Stimulated activated CD8-positive, alpha-beta memory T cell treated with anti-CD3 and anti-CD28 coated beads, Interleukin-4, amount 100 ng/mL, for 24 hours (primary cell): Measurements from ENCODE around the gene UMOD.

Experiments used
- DNase-seq: peaks from one replicate; pipeline ENCODE4 v3.0.0-alpha.2; 2020; ENCODE audit warnings: low read depth

The UMOD gene

GRCh38 chr16:20352615-20353014 is at the start of gene UMOD:
Gene UMOD (minus strand): TSS chr16:20352715. CDS start chr16:20350737, 1,978 bp downstream.
- DNase-seq, result no peak

DNA sequence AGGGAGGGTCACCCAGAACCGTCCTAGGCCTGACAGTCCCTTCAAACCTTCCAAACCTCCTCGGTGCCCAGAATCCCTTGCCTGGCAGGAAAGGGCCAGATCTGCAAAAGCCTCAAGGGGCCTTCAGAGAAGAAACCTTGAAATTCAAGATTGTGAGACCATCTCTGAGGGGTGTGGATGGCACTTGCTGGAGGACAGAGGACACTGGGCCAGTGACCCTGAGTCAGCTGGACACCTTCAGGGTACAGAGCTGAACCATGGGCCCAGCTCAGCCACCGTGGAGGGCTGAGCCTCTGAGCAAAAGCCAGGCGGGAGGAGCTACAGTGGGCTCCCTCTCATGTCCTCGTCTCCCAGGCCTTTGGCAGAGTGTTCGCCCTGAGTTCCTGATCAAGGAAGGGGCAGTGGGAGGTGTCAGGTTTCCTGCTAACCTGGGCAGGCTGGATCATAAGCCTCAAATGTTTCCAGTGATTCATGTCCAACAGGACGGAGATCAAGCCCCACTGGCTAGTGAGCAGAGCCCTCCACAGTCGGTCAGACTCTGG is 49.0 kb upstream of the UMOD start:
- no peak for DNase-seq

GRCh38 chr16:20401066-20401465 is 48.6 kb upstream of the UMOD start:
- no peak for DNase-seq

DNA sequence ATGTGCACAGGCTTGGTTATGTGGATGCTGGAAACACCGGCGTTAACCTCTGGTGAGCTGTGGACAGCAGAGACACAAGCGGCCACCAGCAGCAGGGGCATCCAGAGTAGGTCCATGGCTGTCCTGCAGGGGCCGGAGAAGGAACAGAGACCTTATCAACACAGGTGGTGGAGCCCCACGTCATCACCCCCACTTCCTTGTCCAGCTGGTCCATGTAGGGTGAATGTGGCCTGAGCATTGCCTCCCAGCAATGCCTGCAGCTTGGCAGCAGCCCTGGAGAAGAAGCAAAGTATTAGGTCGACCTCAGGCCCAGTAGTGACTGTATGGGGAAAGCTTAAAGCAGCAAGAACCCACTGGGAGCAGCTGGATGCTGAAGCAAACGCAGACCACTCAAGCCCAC is 46.7 kb upstream of the UMOD start:
- no peak for DNase-seq

DNA sequence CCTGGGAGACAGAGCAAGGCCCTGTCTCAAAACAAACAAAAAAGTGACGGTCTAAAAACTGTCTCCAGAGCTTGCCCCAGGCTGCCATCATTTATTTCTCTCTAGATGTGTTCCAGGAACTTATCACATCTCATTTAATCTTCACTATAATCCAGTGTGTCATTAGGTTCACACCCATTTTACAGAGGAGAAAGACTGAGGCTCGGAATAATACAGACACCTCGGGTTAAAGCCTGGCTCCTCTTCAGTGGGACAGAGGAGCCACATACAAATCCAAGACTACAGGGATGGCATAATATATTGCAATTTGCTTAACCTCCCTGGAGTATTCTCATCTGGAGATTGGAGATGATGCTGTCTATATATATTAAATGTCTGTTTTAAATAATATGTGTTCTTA is 46.1 kb upstream of the UMOD start:
- DNase-seq, result no peak

- DNase-seq, result no peak
These were observed 45.1 kb upstream of the UMOD start for GRCh38 chr16:20397468-20398074.

DNA sequence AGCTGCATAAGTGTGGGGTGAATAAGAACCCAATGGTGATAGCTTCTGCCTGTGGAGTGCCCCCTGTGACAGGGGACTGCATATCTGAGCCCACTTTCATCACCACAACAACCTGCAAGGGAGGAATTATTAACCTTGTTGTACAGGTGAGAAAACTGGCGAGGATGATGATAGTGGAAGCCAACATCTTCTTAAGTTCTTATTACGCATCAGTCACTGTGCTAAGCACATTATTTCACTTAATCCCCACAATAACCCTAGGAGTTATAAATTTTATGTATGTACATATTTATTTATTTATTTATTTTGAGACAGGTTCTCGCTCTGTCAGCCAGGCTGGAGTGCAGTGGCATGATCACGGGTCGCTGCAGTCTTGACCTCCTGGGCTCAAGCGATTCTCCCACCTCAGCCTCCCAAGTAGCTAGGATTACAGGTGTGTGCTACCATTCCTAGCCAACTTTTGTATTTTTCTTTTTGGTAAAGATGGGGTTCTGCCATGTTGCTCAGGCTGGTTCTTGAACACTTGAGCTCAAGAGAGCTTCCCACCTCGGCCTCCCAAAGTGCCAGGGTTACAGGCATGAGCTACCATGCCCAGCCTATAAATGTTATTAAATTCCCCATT is 44.4 kb upstream of the UMOD start:
- DNase-seq, result no peak

- DNase-seq, result no peak
These were observed 43.4 kb upstream of the UMOD start for GRCh38 chr16:20395946-20396345.

GRCh38 chr16:20393801-20394577 is 41.5 kb upstream of the UMOD start:
- no peak for DNase-seq

DNA sequence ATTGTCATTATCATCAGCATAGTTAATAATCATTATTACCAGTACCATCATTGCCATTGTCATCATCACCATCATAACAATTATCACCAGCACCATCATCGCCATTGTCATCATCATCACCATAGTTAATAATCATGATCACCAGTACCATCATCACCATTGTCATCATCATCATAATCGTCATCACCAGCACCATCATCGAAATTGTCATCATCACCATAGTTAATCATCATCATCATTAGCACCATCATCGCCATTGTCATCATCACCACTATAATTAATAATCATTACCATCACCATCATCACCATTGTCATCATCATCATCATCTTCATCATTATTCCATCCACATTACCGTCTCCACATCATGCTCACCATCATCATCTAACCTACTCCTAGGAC is 38.5 kb upstream of the UMOD start:
- no peak for DNase-seq

DNA sequence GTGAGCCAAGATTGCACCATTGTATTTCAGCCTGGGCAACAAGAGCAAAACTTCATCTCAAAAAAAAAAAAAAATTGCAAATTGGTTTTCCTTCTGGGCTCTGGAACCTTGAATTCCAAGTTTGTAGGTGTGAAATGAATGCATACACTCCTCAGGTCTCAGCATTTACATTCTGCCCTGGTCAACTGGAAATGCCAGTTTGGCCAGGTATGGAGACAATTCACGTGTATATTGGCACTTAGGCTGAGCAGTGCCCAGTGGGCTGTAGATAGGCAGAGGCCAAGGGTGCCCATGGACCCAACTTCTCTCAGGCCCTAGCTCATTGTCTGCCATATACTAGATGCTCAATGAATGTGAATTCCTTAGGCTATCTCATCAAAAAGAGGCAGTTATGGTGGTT is 36.3 kb upstream of the UMOD start:
- no peak for DNase-seq

GRCh38 chr16:20387978-20388377 is 35.5 kb upstream of the UMOD start:
- no peak for DNase-seq

GRCh38 chr16:20385844-20386832 is 33.6 kb upstream of the UMOD start:
- DNase-seq, result peak; percentile 33

GRCh38 chr16:20383106-20384029 is 30.9 kb upstream of the UMOD start:
- peak; percentile 11 for DNase-seq

DNA sequence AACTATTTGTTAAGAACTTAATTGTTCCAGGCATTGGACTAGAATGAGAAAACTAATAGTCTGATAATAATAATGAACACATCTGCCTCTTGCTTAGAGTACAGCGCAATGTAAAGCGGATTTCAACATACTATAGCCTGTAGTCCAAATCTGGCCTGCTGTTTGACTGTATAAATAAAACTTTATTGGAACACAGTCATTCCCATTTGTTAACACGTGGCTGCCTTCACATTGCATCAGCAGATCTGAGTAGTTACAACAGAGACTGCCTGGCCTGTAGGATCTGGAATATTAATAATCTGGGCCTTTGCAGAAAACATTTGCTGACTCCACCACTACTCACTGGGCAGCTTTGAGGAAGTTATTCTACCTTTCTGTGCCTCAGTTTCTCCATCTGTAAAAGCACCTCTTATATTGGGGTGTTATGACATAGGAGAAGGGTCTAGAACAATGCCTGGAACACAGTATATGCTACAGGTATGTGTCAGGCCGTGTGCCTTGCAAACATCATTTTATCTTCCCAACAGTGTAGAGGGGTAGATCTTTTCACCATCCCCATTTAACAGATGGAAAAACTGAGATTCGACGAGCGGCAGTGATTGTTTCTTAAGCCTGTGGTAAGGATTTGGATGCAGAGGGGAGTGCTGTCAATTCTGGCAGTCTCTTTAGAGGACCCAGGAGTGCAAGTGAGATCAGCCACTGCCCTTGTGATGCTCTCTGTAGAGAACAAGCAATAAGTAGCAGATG is 29.9 kb upstream of the UMOD start:
- no peak for DNase-seq

DNA sequence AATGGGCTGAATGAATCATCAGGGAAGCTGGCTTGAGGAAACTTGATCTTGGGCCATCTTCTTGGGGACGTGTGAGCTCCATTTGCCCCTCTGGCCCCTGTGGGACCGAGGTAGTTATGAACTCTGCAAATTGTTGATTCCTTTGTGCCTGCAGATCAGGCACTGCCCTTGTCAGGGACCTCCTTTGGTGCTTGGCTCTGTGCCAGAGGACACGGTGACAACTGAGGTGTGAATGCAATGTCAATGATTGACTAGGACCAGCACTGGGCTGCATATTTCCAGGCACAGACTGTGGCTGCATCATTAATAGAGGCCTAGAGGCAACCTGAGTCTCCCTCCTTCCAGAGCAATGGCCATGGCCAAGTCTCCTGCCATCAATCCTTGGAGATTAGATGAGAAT is 28.3 kb upstream of the UMOD start:
- DNase-seq, result no peak

GRCh38 chr16:20377181-20377580 is 24.7 kb upstream of the UMOD start:
- no peak for DNase-seq

GRCh38 chr16:20372701-20373100 is 20.2 kb upstream of the UMOD start:
- no peak for DNase-seq

GRCh38 chr16:20369452-20370054 is 17.0 kb upstream of the UMOD start:
- DNase-seq, result no peak

GRCh38 chr16:20364051-20364450 is 11.5 kb upstream of the UMOD start:
- DNase-seq, result no peak
